SIG-M5 treated with dmso at 0.1 percent for 504 hours (cell line): Measurements from ENCODE around the gene EPB41L2.
"Not testable (repeated sequence)": the region's sequence is repeated elsewhere in the genome, so short reads cannot be mapped to it uniquely, and the experiment has no call there.

ENCODE experiments used
- DNase-seq: peaks from one replicate; lab custom pipeline; 2025; ENCODE audit not compliant: unreplicated experiment; lab: John Stamatoyannopoulos, UW

Gene EPB41L2

DNA sequence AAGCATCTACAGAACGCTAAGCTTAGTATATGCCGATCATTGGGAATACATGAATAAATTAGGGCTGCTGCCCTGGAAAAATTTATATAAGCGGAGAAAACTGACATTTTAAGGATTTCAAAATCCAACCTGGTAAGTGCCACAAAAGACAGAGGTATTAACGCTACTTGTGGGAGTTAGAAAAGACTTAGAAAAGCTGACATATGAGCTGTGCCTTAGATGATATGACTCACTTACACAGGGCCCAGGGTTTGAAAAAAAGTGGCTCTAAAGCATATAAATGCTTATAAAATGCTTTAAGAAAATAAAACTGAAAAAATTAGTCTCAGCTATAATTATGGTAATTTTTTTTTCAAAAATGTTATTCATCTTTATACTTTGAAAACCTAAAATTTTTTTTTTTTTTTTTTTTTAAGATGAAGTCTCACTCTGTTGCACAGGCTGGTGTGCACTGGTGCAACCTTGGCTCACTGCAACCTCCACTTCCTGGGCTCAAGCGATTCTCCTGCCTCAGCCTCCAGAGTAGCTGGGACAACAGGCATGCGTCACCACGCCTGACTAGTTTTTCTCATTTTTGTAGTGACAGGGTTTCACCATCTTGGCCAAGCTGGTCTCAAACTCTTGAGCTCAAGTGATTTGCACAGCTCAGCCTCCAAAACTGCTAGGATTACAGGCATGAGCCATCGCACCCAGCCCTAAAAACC lies 25.7 kb downstream of the EPB41L2 start:
- DNase-seq: no peak

DNA sequence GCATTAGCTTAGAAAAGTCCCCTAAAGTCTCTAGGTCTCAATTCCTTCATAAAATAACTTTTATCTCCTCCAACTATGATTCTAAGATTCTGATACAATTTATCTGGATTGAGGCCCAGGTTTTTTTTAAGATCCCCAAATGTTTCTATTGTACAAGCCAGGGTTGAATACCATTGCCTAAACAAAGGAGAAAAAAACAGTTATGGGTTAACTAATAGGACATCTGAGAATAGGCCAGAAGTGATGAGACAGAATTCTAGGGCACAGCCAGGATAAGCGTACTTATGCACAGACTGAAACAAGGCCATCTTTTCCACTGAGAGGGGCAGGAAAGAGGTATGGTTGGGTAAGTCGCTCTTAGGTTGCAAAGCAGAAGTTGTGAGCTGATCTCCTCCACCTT lies 26.4 kb downstream of the EPB41L2 start:
- DNase-seq: no peak

GRCh38 chr6:131036143-131036542 lies 26.9 kb downstream of the EPB41L2 start:
- DNase-seq: no peak

GRCh38 chr6:131035582-131035981 lies 27.5 kb downstream of the EPB41L2 start:
- DNase-seq: no peak

DNA sequence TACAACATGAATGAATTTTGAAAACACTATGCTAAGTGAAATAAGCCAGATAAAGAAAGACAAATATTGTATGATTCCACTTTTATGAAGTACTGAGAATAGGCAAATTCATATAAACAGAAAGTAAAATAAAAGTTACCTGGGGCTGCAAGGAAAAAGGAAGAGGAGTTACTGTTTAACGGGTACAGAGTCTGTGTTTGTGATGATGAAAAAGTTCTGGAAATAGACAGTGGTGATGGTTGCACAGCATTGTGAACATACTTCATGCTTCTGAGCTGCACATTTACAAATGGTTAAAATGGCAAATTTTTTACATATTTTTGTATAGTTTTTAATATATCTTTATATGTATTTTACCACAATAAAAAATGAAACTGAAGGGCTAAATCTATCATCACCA lies 29.4 kb downstream of the EPB41L2 start:
- no peak for DNase-seq

DNA sequence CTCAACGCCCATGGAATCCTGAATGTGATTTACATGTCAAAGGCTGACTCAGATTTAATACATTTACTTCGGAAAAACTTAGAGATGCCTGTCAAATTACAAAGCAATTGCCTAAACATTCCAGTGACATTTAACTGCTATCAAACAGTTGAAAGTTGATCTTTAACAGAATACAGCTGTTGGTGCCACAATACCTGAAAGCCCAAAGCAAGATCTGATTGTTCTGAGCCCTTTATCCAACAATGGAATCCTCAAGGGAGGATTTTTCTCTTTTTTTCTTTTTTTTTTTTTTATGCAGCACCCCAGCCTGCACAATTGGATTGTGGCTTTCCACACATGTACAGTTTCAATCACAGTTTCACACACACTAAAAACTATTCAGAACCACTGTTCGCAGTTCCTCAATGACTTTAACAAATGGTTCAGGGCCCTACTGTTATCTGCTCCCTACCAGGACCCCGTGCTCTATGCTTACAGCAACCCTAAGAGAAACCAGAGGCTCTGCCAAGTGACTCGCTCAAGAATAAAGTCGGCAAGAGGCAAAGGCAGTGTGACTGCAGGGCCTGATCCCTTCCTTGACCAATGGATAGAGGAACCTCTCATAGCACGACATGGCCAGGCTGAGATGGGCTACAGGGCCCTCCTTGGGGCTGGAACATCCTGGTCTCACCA lies 33.3 kb downstream of the EPB41L2 start:
- no peak for DNase-seq

DNA sequence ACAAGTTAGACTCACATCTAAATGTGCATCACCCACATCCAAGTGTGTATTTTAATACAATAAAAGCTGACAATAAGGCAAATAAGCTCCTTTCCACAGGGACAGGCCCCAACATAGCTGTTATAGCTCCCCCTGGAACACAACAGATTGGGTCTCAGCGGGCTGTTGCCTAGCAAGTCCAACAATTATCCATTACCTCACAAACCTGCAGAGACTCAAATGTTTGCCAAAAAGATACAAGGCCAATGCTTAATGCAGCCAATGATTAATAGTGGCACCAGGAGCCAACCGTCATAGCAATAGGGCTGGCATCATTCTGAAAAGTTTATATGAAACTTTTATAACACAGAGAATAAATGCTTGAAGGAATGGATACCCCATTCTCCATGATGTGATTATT lies 35.7 kb downstream of the EPB41L2 start:
- no peak for DNase-seq

GRCh38 chr6:131026243-131026642 lies 36.8 kb downstream of the EPB41L2 start:
- DNase-seq: no peak

DNA sequence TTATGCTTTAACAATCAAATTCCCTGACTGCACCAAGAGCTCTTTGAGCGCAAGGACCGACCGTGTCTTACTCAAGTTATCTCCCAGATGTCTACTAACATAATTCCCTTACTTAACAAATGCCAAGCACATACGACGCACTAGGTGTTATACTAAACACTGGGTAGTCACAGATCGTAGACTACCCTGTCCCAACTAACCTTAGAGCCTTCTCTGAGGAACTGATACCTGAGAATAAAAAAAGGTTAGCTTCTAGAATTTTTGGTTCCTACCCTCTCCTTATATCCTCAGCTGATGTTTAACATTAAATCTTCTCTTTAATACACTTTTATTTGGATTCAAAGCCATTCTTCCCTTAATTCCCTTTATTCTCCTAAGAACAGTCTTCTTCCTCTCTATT lies 38.5 kb downstream of the EPB41L2 start:
- no peak for DNase-seq

DNA sequence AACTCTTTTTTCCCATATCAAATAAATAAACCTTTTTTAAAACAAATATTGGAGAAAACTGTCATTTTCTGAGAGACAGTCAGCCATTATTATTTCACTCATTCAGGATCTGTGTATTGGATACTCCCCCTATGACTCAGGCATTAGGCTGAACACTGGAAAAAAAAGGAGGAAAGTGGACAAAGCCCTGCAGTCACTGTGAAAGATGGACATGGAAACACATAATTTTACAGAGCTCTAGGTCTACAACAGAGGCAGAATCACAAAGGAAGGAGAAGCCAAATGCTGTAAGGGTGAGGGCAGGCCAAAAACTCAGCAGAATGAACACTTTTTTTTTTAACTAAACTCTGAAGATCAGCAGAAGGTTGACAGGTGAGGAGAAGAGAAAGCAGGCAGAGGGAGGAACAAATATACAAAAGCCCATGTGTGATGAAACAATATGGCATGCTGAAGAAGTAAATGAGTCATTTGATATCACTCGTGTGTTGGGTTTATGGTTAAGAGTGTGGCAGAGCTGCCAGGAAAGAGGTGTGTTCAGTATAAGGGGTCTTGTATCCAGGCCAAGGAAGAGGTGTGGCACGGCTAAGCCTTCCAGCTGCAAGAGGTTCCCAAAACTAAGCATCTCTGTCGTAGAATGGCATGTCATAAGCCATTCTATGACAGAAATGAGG lies 39.1 kb downstream of the EPB41L2 start:
- DNase-seq: no peak

DNA sequence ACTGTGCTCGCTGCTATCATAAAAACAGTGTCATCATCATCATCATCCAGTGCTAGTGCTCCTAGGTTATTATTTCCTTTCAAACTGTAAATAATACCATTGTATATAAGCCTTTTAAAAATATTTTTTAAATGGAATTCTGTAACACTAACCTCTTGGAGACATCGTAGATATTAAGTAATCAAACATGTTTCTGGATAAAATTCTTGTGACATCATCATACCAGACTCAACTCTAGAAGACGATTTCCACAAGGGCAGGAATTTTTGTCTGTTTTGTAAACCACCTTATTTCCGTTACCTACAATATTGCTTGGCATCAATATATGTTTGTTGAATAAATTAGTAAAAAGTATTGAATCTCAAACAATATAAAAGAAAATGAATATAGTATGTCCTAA lies 40.4 kb downstream of the EPB41L2 start:
- no peak for DNase-seq

- no peak for DNase-seq
Observed at GRCh38 chr6:131017962-131018361, 45.1 kb downstream of the EPB41L2 start.

DNA sequence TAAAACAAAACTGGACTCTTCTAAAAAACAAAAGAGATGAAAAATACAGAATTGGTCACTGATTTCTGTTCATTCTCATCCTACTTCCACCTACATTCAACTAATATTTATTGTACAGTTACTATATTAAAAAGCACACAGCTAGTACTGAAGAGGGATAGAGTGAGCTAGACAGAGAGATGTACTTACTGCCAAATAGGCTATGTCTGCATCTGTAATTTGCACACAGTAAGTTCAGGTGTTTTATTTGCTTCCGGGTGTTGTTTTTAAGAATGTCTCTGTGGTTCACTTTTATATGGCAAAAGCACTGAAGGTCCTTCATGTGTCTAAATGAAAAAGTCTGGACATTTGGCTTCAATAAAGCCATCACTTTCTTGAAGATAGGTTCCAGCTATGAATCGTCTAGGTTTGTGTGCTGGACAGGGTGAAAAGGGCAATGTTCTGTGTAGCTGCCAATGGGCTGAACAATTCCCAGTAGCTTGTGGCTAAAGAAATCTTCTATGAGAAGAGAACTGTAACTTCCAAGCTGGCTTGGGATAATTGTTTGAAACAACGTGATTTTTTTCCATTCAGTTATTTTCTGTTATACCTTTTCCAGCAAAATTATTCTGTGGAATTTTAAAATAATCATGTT lies 47.3 kb downstream of the EPB41L2 start:
- DNase-seq: no peak

GRCh38 chr6:131015025-131015591 lies 47.9 kb downstream of the EPB41L2 start:
- DNase-seq: no peak

- no peak for DNase-seq
Observed at GRCh38 chr6:131014080-131014776, 48.8 kb downstream of the EPB41L2 start.

DNA sequence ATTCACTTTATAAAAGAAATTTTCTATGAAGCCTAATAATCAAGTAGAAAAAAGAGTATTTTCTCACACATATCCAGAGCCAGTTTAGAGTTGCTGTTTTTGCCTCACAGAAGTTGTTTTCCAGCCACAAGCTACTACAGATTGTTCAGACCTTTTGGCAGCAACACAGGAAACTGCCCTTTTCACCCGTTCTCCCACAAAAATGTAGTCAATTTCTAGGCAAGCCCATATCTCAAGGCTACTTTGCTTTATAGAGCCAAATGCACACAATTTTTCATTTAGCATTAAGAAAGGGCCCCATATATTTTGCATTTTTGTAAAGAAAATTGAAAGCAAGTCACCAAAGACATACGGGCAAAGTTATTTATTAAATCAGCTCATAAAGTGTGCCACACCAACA lies 49.5 kb downstream of the EPB41L2 start:
- no peak for DNase-seq

DNA sequence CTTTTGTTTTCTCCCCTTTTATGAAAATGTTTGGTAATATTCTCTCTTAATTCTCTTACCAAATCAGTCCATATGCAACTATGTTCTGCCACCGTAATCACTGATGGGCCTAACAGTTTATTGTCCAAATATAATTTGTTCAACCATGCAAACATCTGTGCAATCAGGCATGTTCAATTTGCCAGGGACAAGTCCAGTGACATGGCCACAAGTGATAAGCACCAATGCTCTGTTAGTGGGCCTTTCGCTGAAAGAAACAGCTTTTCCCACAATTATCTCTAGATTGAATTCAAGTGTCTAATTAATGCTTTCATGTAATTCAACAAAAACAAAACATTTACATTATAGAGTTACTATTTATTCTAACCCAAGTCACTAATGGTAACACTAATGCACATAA lies 53.3 kb downstream of the EPB41L2 start:
- DNase-seq: no peak

DNA sequence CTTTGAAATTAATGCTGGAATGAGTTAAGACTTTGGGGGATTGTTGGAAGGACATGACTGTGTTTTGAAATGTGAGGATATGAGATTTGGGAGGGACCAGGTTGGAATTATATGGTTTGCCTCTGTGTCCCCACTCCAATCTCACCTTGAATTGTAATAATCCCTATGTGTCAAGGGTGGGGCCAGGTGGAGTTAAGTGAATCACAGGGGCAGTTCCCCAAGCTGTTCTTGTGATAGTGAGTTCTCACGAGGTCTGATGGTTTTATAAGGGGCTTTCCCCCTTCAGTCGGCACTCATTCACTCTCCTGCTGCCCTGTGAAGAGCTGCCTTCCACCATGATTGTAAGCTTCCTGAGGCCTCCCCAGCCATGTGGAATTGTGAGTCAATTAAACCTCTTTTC lies 54.1 kb downstream of the EPB41L2 start:
- not testable (repeated sequence) for DNase-seq

- DNase-seq: not testable (repeated sequence)
Observed at GRCh38 chr6:131007964-131008363, 55.1 kb downstream of the EPB41L2 start.

DNA sequence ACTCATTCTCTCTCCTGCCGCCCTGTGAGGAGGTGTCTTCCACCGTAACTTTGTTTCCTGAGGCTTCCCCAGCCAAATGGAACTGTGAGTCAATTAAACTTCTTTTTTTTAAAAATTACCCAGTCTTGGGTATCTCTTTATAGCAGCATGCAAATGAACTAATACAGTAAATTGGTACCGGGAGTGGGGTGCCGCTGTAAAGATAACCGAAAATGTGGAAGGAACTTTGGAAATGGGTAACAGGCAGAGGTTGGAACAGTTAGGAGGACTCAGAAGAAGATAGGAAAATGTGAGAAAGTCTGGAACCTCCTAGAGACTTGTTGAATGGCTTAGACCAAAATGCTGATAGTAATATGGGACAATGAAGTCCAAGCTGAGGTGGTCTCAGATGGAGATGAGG lies 55.8 kb downstream of the EPB41L2 start:
- no peak for DNase-seq

DNA sequence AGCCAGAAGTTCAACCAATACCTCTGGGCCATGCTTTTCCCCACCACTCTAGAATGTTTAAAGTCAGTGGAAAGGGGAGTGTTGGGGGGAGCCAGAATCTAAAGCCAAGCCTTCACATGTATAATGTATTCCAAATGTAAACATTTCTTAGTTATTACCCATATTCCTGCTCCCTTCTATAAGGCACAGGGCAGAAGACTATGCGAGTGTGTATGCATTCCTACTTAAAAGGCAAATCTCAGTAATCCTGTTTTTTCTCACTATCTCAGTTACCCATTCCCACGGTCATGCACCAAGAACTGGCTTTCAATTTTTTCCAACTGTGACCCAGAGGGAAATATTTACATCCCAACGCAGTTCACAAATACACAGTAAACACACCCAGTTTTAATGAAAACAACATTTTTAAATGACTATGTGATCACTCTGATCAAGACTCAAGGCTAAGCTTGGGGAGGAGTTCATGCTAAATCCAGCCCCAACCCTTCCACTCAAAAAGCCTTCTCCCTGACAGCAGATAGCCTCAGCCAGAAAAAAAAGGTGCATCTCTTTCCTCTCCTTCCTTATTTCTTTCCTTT lies 57.5 kb downstream of the EPB41L2 start:
- no peak for DNase-seq
